MM.1S (cell line): ENCODE data around the gene CACNA1C.

Experiments
- DNase-seq: peaks from one replicate; pipeline ENCODE4 v3.0.0-alpha.2; 2015
- H2AFZ ChIP-seq: fragments of 300-600 bp; sonication (generic); 2 replicates; pipeline ENCODE4 v1.6.0; 2016; ENCODE audit warnings: antibody characterized with exemption, low read length
- H3F3A ChIP-seq: fragments of 300-600 bp; sonication (generic); 2 replicates; pipeline ENCODE4 v1.6.1; 2016; ENCODE audit warnings: mild to moderate bottlenecking, antibody characterized with exemption, low read length, moderate library complexity, mixed read lengths; ENCODE audit not compliant: insufficient read depth
- H3K27ac ChIP-seq: fragments of 300-600 bp; sonication (generic); 2 replicates; pipeline ENCODE4 v1.5.1; 2016; ENCODE audit warnings: mild to moderate bottlenecking, low read length
- H3K27me3 ChIP-seq: fragments of 300-600 bp; sonication (generic); replicated peaks from 2 replicates; pipeline ENCODE4 v1.6.0; 2016; ENCODE audit warnings: low read length; ENCODE audit not compliant: insufficient read depth
- H3K36me3 ChIP-seq: fragments of 300-600 bp; sonication (generic); replicated peaks from 2 replicates; pipeline ENCODE4 v1.6.1; 2016; ENCODE audit warnings: mild to moderate bottlenecking, low read length, mixed read lengths; ENCODE audit not compliant: insufficient read depth
- H3K4me1 ChIP-seq: fragments of 300-600 bp; sonication (generic); 2 replicates; pipeline ENCODE4 v1.6.1; 2016; ENCODE audit warnings: low read length, mixed read lengths
- H3K4me2 ChIP-seq: fragments of 300-600 bp; sonication (generic); 2 replicates; pipeline ENCODE4 v1.6.0; 2016; ENCODE audit warnings: low read depth, low read length
- H3K4me3 ChIP-seq: fragments of 300-600 bp; sonication (generic); 2 replicates; pipeline ENCODE4 v1.5.1; 2016; ENCODE audit warnings: low read length, mixed read lengths
- H3K79me2 ChIP-seq: fragments of 300-600 bp; sonication (generic); 2 replicates; pipeline ENCODE4 v1.6.1; 2016; ENCODE audit warnings: mixed run types, low read length, mixed read lengths
- H3K9ac ChIP-seq: fragments of 300-600 bp; sonication (generic); 2 replicates; pipeline ENCODE4 v1.6.1; 2016; ENCODE audit warnings: low read length, mixed read lengths
- H3K9me2 ChIP-seq: fragments of 300-600 bp; sonication (generic); replicated peaks from 2 replicates; pipeline ENCODE4 v1.6.1; 2016; ENCODE audit warnings: mild to moderate bottlenecking, low read length, mixed read lengths; ENCODE audit not compliant: insufficient read depth
- H3K9me3 ChIP-seq: fragments of 300-600 bp; sonication (generic); replicated peaks from 2 replicates; pipeline ENCODE4 v1.6.1; 2016; ENCODE audit warnings: mild to moderate bottlenecking, low read length, mixed read lengths; ENCODE audit not compliant: insufficient read depth
- H4K20me1 ChIP-seq: fragments of 300-600 bp; sonication (generic); 2 replicates; pipeline ENCODE4 v1.6.1; 2016; ENCODE audit warnings: mild to moderate bottlenecking, low read length, moderate library complexity, mixed read lengths; ENCODE audit not compliant: insufficient read depth
- CTCF ChIP-seq: fragments of 300-600 bp; sonication (generic); IDR thresholded peaks from 2 replicates; pipeline ENCODE4 v1.5.1; 2016; ENCODE audit warnings: antibody characterized with exemption, low read length, mixed read lengths
- EZH2 ChIP-seq: fragments of 300-600 bp; sonication (generic); optimal IDR thresholded peaks from 2 replicates; pipeline ENCODE3; 2017; ENCODE audit warnings: low read depth, mild to moderate bottlenecking, antibody characterized with exemption, low read length, mixed read lengths
- EZH2phosphoT487 ChIP-seq: fragments of 300-600 bp; sonication (generic); IDR thresholded peaks from 2 replicates; pipeline ENCODE4 v1.6.1; 2018; ENCODE audit warnings: antibody characterized with exemption, low read length

CACNA1C gene

GRCh38 chr12:2338381-2338780 is 285.6 kb downstream of the CACNA1C start:
- Histone ChIP-seq H3K9me3 (no peaks in the 10 kb centered on the region), H3K4me1 (peaks cover 39% of the 10 kb centered on the region)

GRCh38 chr12:2338991-2339431 is 286.2 kb downstream of the CACNA1C start:
- no peak overlapping the region for H3K4me2 ChIP-seq
- peaks cover 39% of the 10 kb centered on the region for H3K4me1 ChIP-seq
- no peaks in the 10 kb centered on the region for H3K79me2 ChIP-seq
- H3K9ac ChIP-seq: no peak overlapping the region
- H3K9me2 ChIP-seq: no peaks in the 10 kb centered on the region
- H3K9me3 ChIP-seq: no peaks in the 10 kb centered on the region
- no peaks in the 10 kb centered on the region for H3K27me3 ChIP-seq
- no peak for DNase-seq
- H4K20me1 ChIP-seq: no peaks in the 10 kb centered on the region
- no peaks in the 10 kb centered on the region for H3K36me3 ChIP-seq
- H3F3A ChIP-seq: peaks cover 35% of the 10 kb centered on the region
- H2AFZ ChIP-seq: no peak overlapping the region
- no peak overlapping the region for H3K27ac ChIP-seq
- no peak overlapping the region for H3K4me3 ChIP-seq
- TF ChIP-seq CTCF (no peak), EZH2 (no peak), EZH2phosphoT487 (no peak)

More at GRCh38 chr12:2338381-2338780, 285.6 kb downstream of the CACNA1C start:
- DNase-seq: no peak
- Histone ChIP-seq H3K9ac (no peak overlapping the region), H2AFZ (no peak overlapping the region), H3K36me3 (no peaks in the 10 kb centered on the region), H3K79me2 (no peaks in the 10 kb centered on the region), H3K27ac (no peak overlapping the region; the same call in 1 of the 2 replicates), H3K4me2 (no peak overlapping the region), H4K20me1 (no peaks in the 10 kb centered on the region), H3K9me2 (no peaks in the 10 kb centered on the region), H3K27me3 (no peaks in the 10 kb centered on the region), H3F3A (peaks cover 35% of the 10 kb centered on the region), H3K4me3 (no peak overlapping the region)
- TF ChIP-seq EZH2phosphoT487: no peak
- no peak for TF ChIP-seq EZH2
- no peak for TF ChIP-seq CTCF

GRCh38 chr12:2341051-2341751 is 288.4 kb downstream of the CACNA1C start:
- H2AFZ ChIP-seq: no peak overlapping the region
- H3K9ac ChIP-seq: no peak overlapping the region
- H3F3A ChIP-seq: peaks cover 18% of the 10 kb centered on the region
- H3K79me2 ChIP-seq: no peaks in the 10 kb centered on the region
- no peak overlapping the region for H3K27ac ChIP-seq
- H3K36me3 ChIP-seq: no peaks in the 10 kb centered on the region
- no peak overlapping the region for H3K4me3 ChIP-seq
- no peaks in the 10 kb centered on the region for H4K20me1 ChIP-seq
- H3K27me3 ChIP-seq: no peaks in the 10 kb centered on the region
- H3K9me3 ChIP-seq: no peaks in the 10 kb centered on the region
- H3K9me2 ChIP-seq: no peaks in the 10 kb centered on the region
- DNase-seq: no peak
- peaks cover 20% of the 10 kb centered on the region for H3K4me1 ChIP-seq
- H3K4me2 ChIP-seq: no peak overlapping the region
- TF ChIP-seq EZH2phosphoT487 (no peak), CTCF (no peak), EZH2 (no peak)
